Cardiac fibroblast (primary cell): Measurements from ENCODE around the gene KIRREL1.

Source experiments
- DNase-seq, 2 donors: peaks; one replicate each; pipeline versions ENCODE4 v3.0.0 to v3.0.0-alpha.2; 2010; ENCODE audit warnings: low read depth in 2 of 2
- H3K4me3 ChIP-seq, 2 donors: replicated peaks in 1 of 2; 1 replicate in 1 of 2; 2 replicates in 1 of 2; pipeline ENCODE4 v1.5.1; 2011; ENCODE audit warnings: low read depth in 2 of 2, low read length in 2 of 2, mild to moderate bottlenecking in 2 of 2, moderate library complexity in 1 of 2
- TF ChIP-seq, protein P1 (sequence below): IDR thresholded peaks from one replicate; pipeline ENCODE4 v1.5.1; 2011; ENCODE audit warnings: low read depth, mild to moderate bottlenecking, low read length, inconsistent platforms

Gene KIRREL1

DNA sequence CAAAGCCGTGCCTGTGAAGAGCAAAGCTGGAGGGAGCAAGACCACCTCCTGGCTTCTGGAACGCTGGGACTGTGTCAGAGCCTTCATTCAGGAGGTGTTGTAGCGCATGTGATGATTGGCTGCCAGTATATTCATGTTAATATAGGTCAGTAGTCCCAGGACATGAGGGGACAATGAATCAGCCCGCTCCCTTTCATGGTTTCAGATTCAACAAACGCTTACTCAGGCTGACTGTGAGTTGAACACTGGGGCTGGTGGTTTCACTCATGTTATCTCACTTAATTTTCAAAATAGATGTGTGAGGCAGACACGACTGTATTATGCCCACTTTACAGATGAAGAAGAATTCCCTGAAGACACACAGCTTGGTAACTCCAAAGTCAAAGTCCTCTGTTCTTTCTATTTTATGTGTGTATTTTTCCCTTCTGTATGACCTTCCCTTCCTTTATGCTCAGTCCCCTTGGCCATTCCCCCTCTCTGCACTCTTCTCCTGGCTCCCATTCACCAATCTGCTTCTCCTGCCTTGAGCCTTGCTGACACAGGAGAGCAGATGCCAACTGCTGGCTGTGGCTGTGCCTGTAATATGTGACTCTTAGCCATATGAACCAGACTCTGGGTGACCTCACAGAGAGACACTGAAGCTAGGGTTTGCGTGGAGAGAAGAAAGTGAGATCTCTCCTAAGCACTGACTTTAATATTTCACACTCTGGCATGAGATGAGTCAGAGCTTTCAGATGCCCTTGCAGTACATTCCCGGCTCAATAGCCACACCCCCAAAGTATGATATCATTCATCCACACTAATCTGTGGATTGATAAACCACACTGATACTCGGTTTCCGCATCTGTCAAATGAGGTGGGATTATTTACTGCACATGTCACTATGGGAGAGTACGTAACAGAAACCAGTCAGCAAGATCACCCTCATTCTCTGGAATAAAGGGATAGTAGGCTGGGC is 31.4 kb upstream of the KIRREL1 start:
- DNase-seq = peak; percentile 55 to 66
- TF ChIP-seq, protein P1, sequence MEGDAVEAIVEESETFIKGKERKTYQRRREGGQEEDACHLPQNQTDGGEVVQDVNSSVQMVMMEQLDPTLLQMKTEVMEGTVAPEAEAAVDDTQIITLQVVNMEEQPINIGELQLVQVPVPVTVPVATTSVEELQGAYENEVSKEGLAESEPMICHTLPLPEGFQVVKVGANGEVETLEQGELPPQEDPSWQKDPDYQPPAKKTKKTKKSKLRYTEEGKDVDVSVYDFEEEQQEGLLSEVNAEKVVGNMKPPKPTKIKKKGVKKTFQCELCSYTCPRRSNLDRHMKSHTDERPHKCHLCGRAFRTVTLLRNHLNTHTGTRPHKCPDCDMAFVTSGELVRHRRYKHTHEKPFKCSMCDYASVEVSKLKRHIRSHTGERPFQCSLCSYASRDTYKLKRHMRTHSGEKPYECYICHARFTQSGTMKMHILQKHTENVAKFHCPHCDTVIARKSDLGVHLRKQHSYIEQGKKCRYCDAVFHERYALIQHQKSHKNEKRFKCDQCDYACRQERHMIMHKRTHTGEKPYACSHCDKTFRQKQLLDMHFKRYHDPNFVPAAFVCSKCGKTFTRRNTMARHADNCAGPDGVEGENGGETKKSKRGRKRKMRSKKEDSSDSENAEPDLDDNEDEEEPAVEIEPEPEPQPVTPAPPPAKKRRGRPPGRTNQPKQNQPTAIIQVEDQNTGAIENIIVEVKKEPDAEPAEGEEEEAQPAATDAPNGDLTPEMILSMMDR = no peak
- no peak overlapping the region for H3K4me3 ChIP-seq

DNA sequence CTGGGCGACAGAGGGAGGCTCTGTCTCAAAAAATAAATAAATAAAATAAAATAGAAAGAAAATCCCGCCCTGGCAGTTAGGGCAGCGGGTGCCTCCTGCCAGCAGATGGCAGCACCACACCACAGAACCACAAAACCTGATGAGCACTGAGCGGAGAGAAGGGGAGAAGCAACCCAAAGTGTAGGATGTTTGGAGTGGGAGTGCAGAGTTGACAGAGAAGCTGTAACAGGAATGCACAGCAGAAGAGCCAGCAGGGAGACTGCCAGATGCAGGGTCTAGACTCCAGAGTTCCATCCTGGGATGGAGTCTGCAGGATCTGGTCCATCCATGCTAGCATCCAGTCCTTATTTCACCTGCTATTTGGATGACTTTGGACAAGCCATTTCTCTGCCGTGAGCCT is 29.7 kb upstream of the KIRREL1 start:
- TF ChIP-seq, protein P1 = peak; percentile 91
- no peak overlapping the region for H3K4me3 ChIP-seq
- DNase-seq = peak; percentile 77 to 78

DNA sequence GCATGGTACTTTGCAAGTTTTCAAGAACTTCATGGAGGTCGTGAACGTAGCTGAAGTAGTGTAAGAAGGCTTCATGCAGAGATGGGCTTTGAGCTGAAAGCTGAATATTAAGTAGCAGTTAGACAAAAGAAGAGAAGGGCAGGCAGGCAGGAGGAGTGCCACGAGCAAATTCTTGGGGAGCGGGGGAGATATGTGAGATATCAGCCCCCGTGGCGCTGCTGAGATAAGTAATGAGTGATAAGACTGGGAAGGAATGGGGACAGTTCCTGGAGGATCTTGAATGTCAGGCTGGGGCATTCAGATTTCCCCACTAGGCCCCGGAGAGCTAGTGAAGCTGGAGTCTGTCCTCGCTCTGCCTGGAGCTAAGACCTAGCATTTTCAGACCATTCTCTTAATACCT is 27.9 kb upstream of the KIRREL1 start:
- no peak for DNase-seq
- no peak overlapping the region for H3K4me3 ChIP-seq
- TF ChIP-seq, protein P1 = no peak

DNA sequence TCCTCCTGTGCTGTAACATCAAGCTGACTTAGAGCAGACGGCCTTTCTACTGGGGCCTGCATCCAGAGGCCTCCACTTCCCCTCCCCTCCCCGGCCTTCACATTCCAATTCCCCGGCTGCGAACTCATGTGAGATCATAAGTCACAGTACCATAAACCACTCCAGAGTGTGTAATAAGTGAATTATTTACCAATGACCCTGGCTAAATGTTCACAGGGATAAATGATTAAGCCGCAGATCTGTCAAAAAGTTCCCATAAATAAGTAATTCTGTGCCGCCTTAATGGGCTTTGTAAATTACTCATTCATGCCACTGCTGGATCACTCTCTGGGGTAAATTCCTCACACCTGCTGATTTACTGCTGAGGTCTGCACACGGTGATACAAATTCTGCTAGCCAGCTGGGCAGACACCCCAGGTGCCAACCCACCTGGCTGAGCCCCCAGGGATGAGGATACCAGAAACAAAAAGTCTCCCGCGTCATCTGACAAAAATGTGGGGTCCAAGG is 27.4 kb upstream of the KIRREL1 start:
- no peak overlapping the region for H3K4me3 ChIP-seq
- DNase-seq = peak; percentile 51 to 67
- TF ChIP-seq, protein P1 = no peak

DNA sequence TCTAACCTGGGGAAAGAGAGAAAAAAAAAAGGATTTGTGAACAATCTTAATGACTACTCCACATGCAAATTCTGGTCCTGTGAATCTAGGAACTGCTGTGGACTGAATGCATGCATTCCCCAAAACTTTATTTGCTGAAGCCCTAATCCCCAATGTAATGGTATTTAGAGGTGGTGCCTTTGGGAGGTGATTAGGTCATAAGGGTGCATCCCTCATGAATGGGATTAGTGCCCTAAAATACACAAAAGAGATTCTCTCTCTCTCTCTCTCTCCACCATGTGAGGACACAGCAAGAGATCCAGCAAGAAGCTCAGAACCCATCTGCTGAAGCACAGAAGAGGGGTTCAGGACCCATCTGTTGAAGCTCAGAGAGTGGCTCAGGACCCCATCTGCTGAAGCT is 26.2 kb upstream of the KIRREL1 start:
- TF ChIP-seq, protein P1 = no peak
- no peak for DNase-seq
- no peak overlapping the region for H3K4me3 ChIP-seq

DNA sequence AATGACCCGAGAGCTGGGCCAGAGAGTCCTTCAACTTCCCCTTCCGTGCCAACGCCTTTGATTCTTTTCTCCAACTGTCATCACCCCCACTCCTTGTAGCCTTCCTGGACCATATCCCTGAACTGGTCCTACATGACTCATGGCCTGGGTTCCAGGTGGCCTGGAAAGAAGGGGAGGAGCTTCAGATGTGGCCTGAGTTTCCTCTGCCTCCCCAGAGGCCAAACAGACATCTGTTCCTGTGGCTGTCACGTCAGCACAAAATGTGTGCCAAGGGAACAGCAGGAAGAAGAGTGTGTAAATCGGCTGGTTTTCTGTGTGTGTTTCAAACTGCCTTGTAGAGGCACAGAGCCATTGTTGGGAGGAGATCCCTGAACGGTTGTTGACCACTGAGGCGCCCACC is 24.9 kb upstream of the KIRREL1 start:
- TF ChIP-seq, protein P1 = no peak
- no peak overlapping the region for H3K4me3 ChIP-seq
- peak; percentile 77 to 89 for DNase-seq
